Thoracic aorta (tissue), 2 donors: ENCODE measurements around the gene OTOG. TPM values are rescaled to one million over a fixed set of nuclear protein-coding genes. Genes with fewer than 3 reads are reported as not detected.

Experiments
- ATAC-seq: fragments of 150-250 bp; one replicate; pipeline ENCODE4 v1.8.0; 2017; ENCODE audit warnings: low read depth; ENCODE audit not compliant: insufficient number of reproducible peaks, low FRiP score
- DNase-seq: peaks from one replicate; pipeline ENCODE4 v3.0.0-alpha.2; 2020; ENCODE audit warnings: low spot score
- H3K27ac ChIP-seq, 2 donors: fragments of 200-600 bp; sonication (generic); 1 replicate in 1 of 2; 2 replicates in 1 of 2; pipeline ENCODE4 v1.5.1; 2016; ENCODE audit warnings: mild to moderate bottlenecking in 2 of 2, moderate library complexity in 2 of 2
- H3K27me3 ChIP-seq: fragments of 200-600 bp; sonication (generic); replicated peaks from 2 replicates; pipeline ENCODE4 v1.6.0; 2016; ENCODE audit warnings: mild to moderate bottlenecking; ENCODE audit not compliant: insufficient read depth
- H3K36me3 ChIP-seq: fragments of 200-600 bp; sonication (generic); one replicate; pipeline ENCODE4 v1.5.1; 2016
- H3K4me1 ChIP-seq, 2 donors: fragments of 200-600 bp; sonication (generic); 1 replicate in 1 of 2; 2 replicates in 1 of 2; pipeline versions ENCODE4 v1.5.1 to v1.6.0; 2016; ENCODE audit warnings: low read depth in 2 of 2, mild to moderate bottlenecking in 1 of 2; ENCODE audit not compliant: control insufficient read depth in 1 of 2
- H3K4me3 ChIP-seq: fragments of 200-600 bp; sonication (generic); 2 replicates; pipeline ENCODE4 v1.5.1; 2016; ENCODE audit warnings: mild to moderate bottlenecking
- H3K9me3 ChIP-seq: fragments of 200-600 bp; sonication (generic); 2 replicates; pipeline ENCODE4 v1.5.1; 2016
- CTCF ChIP-seq: fragments of 200-600 bp; sonication (generic); IDR thresholded peaks from one replicate; pipeline ENCODE4 v1.5.1; 2019; ENCODE audit warnings: antibody characterized with exemption
- total RNA-seq, 2 donors: library from RNA; depleted of rRNA; stranded (reverse); fragments of >200 nt; gene quantifications; one replicate each; pipeline versions ENCODE4 v1.1.0 to v1.2.3, GENCODE V29; 2016

The OTOG gene
- total RNA-seq, 2 donors from 2014 or later = not detected

GRCh38 chr11:17695454-17696441 lies 148.7 kb downstream of the OTOG start:
- H3K27ac ChIP-seq = no peak overlapping the region
- TF ChIP-seq CTCF = no peak
- H3K36me3 ChIP-seq = no peaks in the 10 kb centered on the region
- ATAC-seq (no peak), DNase-seq (no peak)
- no peaks in the 10 kb centered on the region for H3K9me3 ChIP-seq
- H3K27me3 ChIP-seq = no peaks in the 10 kb centered on the region
- no peak overlapping the region for H3K4me3 ChIP-seq
- no peaks in the 10 kb centered on the region for H3K4me1 ChIP-seq

GRCh38 chr11:17696741-17697140 lies 149.7 kb downstream of the OTOG start:
- H3K36me3 ChIP-seq = no peaks in the 10 kb centered on the region
- DNase-seq = no peak
- no peak overlapping the region for H3K4me3 ChIP-seq
- no peaks in the 10 kb centered on the region for H3K27me3 ChIP-seq
- no peak overlapping the region for H3K27ac ChIP-seq
- no peaks in the 10 kb centered on the region for H3K9me3 ChIP-seq
- H3K4me1 ChIP-seq = no peaks in the 10 kb centered on the region
- ATAC-seq = no peak
- no peak for TF ChIP-seq CTCF

Other genes starting within 250 kb of the OTOG start
- 1 to 10 TPM; 4.2 to 9.7 TPM for gene NCR3LG1, start 195.5 kb upstream of the OTOG start, total RNA-seq
- gene KCNJ11, start 158.6 kb upstream of the OTOG start, total RNA-seq = 1 to 10 TPM; 2.5 to 2.7 TPM
- 10 to 100 TPM in 1 of 2 donors, under 1 TPM in 1; 0.42 to 13.9 TPM for gene ABCC8, start 70.4 kb upstream of the OTOG start, total RNA-seq
- gene USH1C, start 2.8 kb upstream of the OTOG start, total RNA-seq = under 1 TPM in 1 of 2 donors, not detected in 1; 0.68 TPM
- not detected for gene MYOD1, start 172.3 kb downstream of the OTOG start, total RNA-seq
- gene KCNC1, start 187.5 kb downstream of the OTOG start, total RNA-seq = not detected